IMR-90 (cell line): Measurements from ENCODE around the gene NPSR1. TPM values are rescaled to one million over a fixed set of nuclear protein-coding genes. Genes with fewer than 3 reads are reported as not detected.

Source experiments
- ATAC-seq: fragments of 200-7000 bp; cut with Tn5 transposase; 2 replicates; pipeline ENCODE4 v1.9.1; 2020; ENCODE audit warnings: low read depth, mild to moderate bottlenecking, moderate library complexity
- BruUV-seq: library from RNA; stranded (reverse); fragments of 400-500 nt; replicated peaks from 2 replicates; lab custom pipeline; 2021; lab: Mats Ljungman, UMichigan
- CTCF ChIA-PET: fragments of 300-600 bp; formaldehyde crosslinking; extraction: SDS; loops from one replicate; lab custom pipeline; 2021; ENCODE audit warnings: antibody characterized with exemption; lab: Yijun Ruan, JAX
- POLR2A ChIA-PET: fragments of 300-600 bp; sonication (Branson Sonifier 250); formaldehyde crosslinking; loops from one replicate; lab custom pipeline; 2022; ENCODE audit warnings: antibody characterized with exemption; ENCODE audit not compliant: unreplicated experiment; lab: Charles Lee
- DNase-seq: peaks from one replicate; pipeline ENCODE4 v3.0.0; 2013
- H2AFZ ChIP-seq: replicated peaks from 2 replicates; pipeline ENCODE3; 2013; ENCODE audit warnings: low read length, mild to moderate bottlenecking; ENCODE audit not compliant: poor library complexity
- H2AK5ac ChIP-seq: 2 replicates; pipeline ENCODE4 v1.6.1; 2013; ENCODE audit warnings: low read depth, low read length, inconsistent platforms
- H2AK9ac ChIP-seq: replicated peaks from 2 replicates; pipeline ENCODE3; 2013; ENCODE audit warnings: mild to moderate bottlenecking, low read depth, low read length, moderate library complexity; ENCODE audit not compliant: poor library complexity
- H2BK120ac ChIP-seq: 2 replicates; pipeline ENCODE4 v1.6.1; 2013; ENCODE audit warnings: low read depth, low read length, inconsistent platforms
- H2BK15ac ChIP-seq: 3 replicates; pipeline ENCODE4 v1.6.1; 2013; ENCODE audit warnings: low read depth, low read length, inconsistent platforms
- H2BK20ac ChIP-seq: 2 replicates; pipeline ENCODE4 v1.6.1; 2013; ENCODE audit warnings: low read depth, mild to moderate bottlenecking, inconsistent platforms, low read length, moderate library complexity
- H2BK5ac ChIP-seq: 2 replicates; pipeline ENCODE4 v1.6.1; 2013; ENCODE audit warnings: mild to moderate bottlenecking, low read depth, low read length, inconsistent platforms; ENCODE audit not compliant: poor library complexity, severe bottlenecking
- H3K14ac ChIP-seq: replicated peaks from 2 replicates; pipeline ENCODE4 v1.6.1; 2013; ENCODE audit warnings: low read depth, low read length, inconsistent platforms
- H3K18ac ChIP-seq: 2 replicates; pipeline ENCODE4 v1.6.1; 2013; ENCODE audit warnings: low read depth, low read length, control low read depth
- H3K23ac ChIP-seq: 2 replicates; pipeline ENCODE4 v1.6.1; 2013; ENCODE audit warnings: low read depth, low read length, inconsistent platforms
- H3K27ac ChIP-seq: 2 replicates; pipeline ENCODE4 v1.5.1; 2013; ENCODE audit warnings: mild to moderate bottlenecking, control low read depth, low read length; ENCODE audit not compliant: insufficient read depth
- H3K27me3 ChIP-seq: 2 replicates; pipeline ENCODE4 v1.6.1; 2013; ENCODE audit warnings: low read length; ENCODE audit not compliant: control insufficient read depth, insufficient read depth
- H3K36me3 ChIP-seq: 2 replicates; pipeline ENCODE4 v1.6.1; 2013; ENCODE audit warnings: low read length, mixed read lengths; ENCODE audit not compliant: control insufficient read depth, insufficient read depth
- H3K4ac ChIP-seq: 2 replicates; pipeline ENCODE4 v1.6.1; 2013; ENCODE audit warnings: low read depth, low read length, inconsistent platforms
- H3K4me1 ChIP-seq: 2 replicates; pipeline ENCODE4 v1.6.1; 2013; ENCODE audit warnings: low read length, mixed read lengths; ENCODE audit not compliant: control insufficient read depth, insufficient read depth
- H3K4me2 ChIP-seq: 2 replicates; pipeline ENCODE4 v1.6.1; 2013; ENCODE audit warnings: low read depth, mild to moderate bottlenecking, control low read depth, low read length, moderate library complexity
- H3K4me3 ChIP-seq: 2 replicates; pipeline ENCODE4 v1.5.1; 2013; ENCODE audit warnings: low read depth, mild to moderate bottlenecking, control low read depth, low read length, moderate library complexity; ENCODE audit not compliant: insufficient read depth
- H3K56ac ChIP-seq: 2 replicates; pipeline ENCODE4 v1.6.1; 2013; ENCODE audit warnings: low read length, inconsistent platforms; ENCODE audit not compliant: insufficient read depth; ENCODE audit errors: extremely low read depth
- H3K79me1 ChIP-seq, 2 experiments: 2 replicates each; pipeline ENCODE4 v1.6.1; 2013; ENCODE audit warnings: low read length in 2 of 2, inconsistent platforms in 1 of 2, low read depth in 1 of 2
- H3K9ac ChIP-seq: 2 replicates; pipeline ENCODE4 v1.6.1; 2013; ENCODE audit warnings: low read depth, low read length, control low read depth
- H3K9me1 ChIP-seq: 2 replicates; pipeline ENCODE4 v1.6.1; 2013; ENCODE audit warnings: low read length, inconsistent platforms; ENCODE audit not compliant: insufficient read depth
- H3K9me3 ChIP-seq: 2 replicates; pipeline ENCODE4 v1.6.1; 2013; ENCODE audit warnings: low read length; ENCODE audit not compliant: control insufficient read depth, insufficient read depth
- H4K20me1 ChIP-seq: 2 replicates; pipeline ENCODE4 v1.6.1; 2013; ENCODE audit warnings: low read length, inconsistent platforms; ENCODE audit not compliant: insufficient read depth
- H4K5ac ChIP-seq: 2 replicates; pipeline ENCODE4 v1.6.1; 2013; ENCODE audit warnings: mild to moderate bottlenecking, low read depth, low read length, control low read depth
- H4K8ac ChIP-seq, 2 experiments: 2 replicates each; pipeline ENCODE4 v1.6.1; 2013; ENCODE audit warnings: low read depth in 2 of 2, low read length in 2 of 2, control low read depth in 1 of 2, inconsistent platforms in 1 of 2
- H4K91ac ChIP-seq: 2 replicates; pipeline ENCODE4 v1.6.1; 2013; ENCODE audit warnings: low read depth, low read length, inconsistent platforms; ENCODE audit not compliant: insufficient read depth
- BHLHE40 ChIP-seq: fragments of 150-350 bp; IDR thresholded peaks from 2 replicates; pipeline ENCODE4 v1.6.1; 2016; ENCODE audit warnings: mild to moderate bottlenecking, low read depth, low read length
- CEBPB ChIP-seq: IDR thresholded peaks from 2 replicates; pipeline ENCODE4 v1.6.1; 2012; ENCODE audit warnings: low read depth, low read length, improper control_type of control experiment
- CHD1 ChIP-seq: IDR thresholded peaks from 2 replicates; pipeline ENCODE4 v1.6.1; 2012; ENCODE audit warnings: low read depth, low read length, improper control_type of control experiment
- CTCF ChIP-seq: conservative IDR thresholded peaks from 2 replicates; pipeline ENCODE4 v1.5.1; 2012; ENCODE audit warnings: mild to moderate bottlenecking, low read depth, low read length, improper control_type of control experiment
- ELK1 ChIP-seq: fragments of 150-350 bp; IDR thresholded peaks from 2 replicates; pipeline ENCODE4 v1.6.1; 2016; ENCODE audit warnings: low read depth, mild to moderate bottlenecking, low read length, moderate library complexity, borderline replicate concordance
- FOS ChIP-seq: fragments of 150-350 bp; IDR thresholded peaks from 2 replicates; pipeline ENCODE4 v1.6.1; 2016; ENCODE audit warnings: low read depth, low read length
- MAFK ChIP-seq: IDR thresholded peaks from 2 replicates; pipeline ENCODE4 v1.6.1; 2012; ENCODE audit warnings: low read depth, low read length, improper control_type of control experiment
- MAZ ChIP-seq: IDR thresholded peaks from 2 replicates; pipeline ENCODE4 v1.6.1; 2012; ENCODE audit warnings: low read depth, mild to moderate bottlenecking, low read length, improper control_type of control experiment, moderate library complexity, borderline replicate concordance
- MXI1 ChIP-seq: IDR thresholded peaks from 2 replicates; pipeline ENCODE4 v1.6.1; 2012; ENCODE audit warnings: low read depth, mild to moderate bottlenecking, low read length, moderate library complexity, borderline replicate concordance
- NFE2L2 ChIP-seq: fragments of 150-350 bp; IDR thresholded peaks from 2 replicates; pipeline ENCODE4 v1.6.1; 2016; ENCODE audit warnings: low read depth, mild to moderate bottlenecking, low read length
- POLR2A ChIP-seq: IDR thresholded peaks from 2 replicates; pipeline ENCODE4 v1.6.1; 2012; ENCODE audit warnings: mild to moderate bottlenecking, low read depth, low read length
- RAD21 ChIP-seq: IDR thresholded peaks from 2 replicates; pipeline ENCODE4 v1.6.1; 2012; ENCODE audit warnings: low read length, improper control_type of control experiment
- RCOR1 ChIP-seq: IDR thresholded peaks from 2 replicates; pipeline ENCODE4 v1.6.1; 2012; ENCODE audit warnings: mild to moderate bottlenecking, low read length, improper control_type of control experiment; ENCODE audit not compliant: insufficient replicate concordance
- RFX5 ChIP-seq: IDR thresholded peaks from 2 replicates; pipeline ENCODE4 v1.8.0; 2012; ENCODE audit warnings: low read depth, mild to moderate bottlenecking, low read length, moderate library complexity
- SMC3 ChIP-seq: fragments of 150-350 bp; IDR thresholded peaks from 2 replicates; pipeline ENCODE4 v1.6.1; 2016; ENCODE audit warnings: low read depth, mild to moderate bottlenecking, antibody characterized with exemption, low read length, moderate library complexity
- USF2 ChIP-seq: fragments of 150-350 bp; IDR thresholded peaks from 2 replicates; pipeline ENCODE4 v1.6.1; 2017; ENCODE audit warnings: mild to moderate bottlenecking, antibody characterized with exemption, low read length, low read depth
- WGBS, 2 experiments: methylation state at CpG; one replicate each; pipeline versions ENCODE4 v1.1.5 to v1.1.7; 2013; ENCODE audit warnings: missing lambda C conversion rate in 2 of 2; ENCODE audit not compliant: insufficient read length in 1 of 2; ENCODE audit errors: extremely low coverage in 2 of 2; 5-methylcytosine and 5-hydroxymethylcytosine counted together
- dilution Hi-C: fragments of 300-500 bp; cut with HindIII; formaldehyde crosslinking; loops from one replicate; pipeline ENCODE4 v1.14.3; 2018; ENCODE audit warnings: low sequenced_read_pairs; ENCODE audit not compliant: unreplicated experiment
- in situ Hi-C: fragments of 300-500 bp; cut with MboI; formaldehyde crosslinking; loops from 3 replicates; pipeline ENCODE4 v1.14.3; 2019; ENCODE audit warnings: low sequenced_read_pairs, inconsistent platforms, mixed read lengths
- intact Hi-C: fragments of 100-400 bp; cut with micrococcal nuclease; formaldehyde crosslinking; loops from 2 replicates; pipeline ENCODE4 v1.10.0; 2022
- polyA plus RNA-seq, 3 experiments: library from polyadenylated mRNA; depleted of rRNA; stranded (reverse); fragments of >200 nt; gene quantifications; 2 replicates each; pipeline ENCODE4 v1.2.3, GENCODE V29; 2012; ENCODE audit warnings: low replicate concordance in 1 of 3
- total RNA-seq: library from RNA; depleted of rRNA; stranded (reverse); fragments of >200 nt; gene quantifications from 2 replicates; pipeline ENCODE4 v1.2.3, GENCODE V29; 2012

Gene NPSR1
- total and polyA plus RNA-seq, 2 of the 4 experiments (the other 2 are of a cell fraction) = not detected

- WGBS, 2 experiments = 41% methylated on average over 2 of the region's 5 CpGs; no CpG with 5 or more reads in 1 of the 2 experiments
Observed at GRCh38 chr7:34840176-34840785, 182.3 kb downstream of the NPSR1 start.

More at GRCh38 chr7:34840176-34840785, 182.3 kb downstream of the NPSR1 start:
- no peak overlapping the region for H2BK15ac ChIP-seq
- no peak overlapping the region for H3K14ac ChIP-seq
- no peak overlapping the region for H3K23ac ChIP-seq
- ChIA-PET CTCF (no interaction called here), POLR2A (no interaction called here)
- H3K4ac ChIP-seq = no peak overlapping the region
- H3K4me2 ChIP-seq = no peak overlapping the region
- no peak overlapping the region for H3K9ac ChIP-seq
- no peak overlapping the region for H2BK20ac ChIP-seq
- H3K36me3 ChIP-seq = no peaks in the 10 kb centered on the region
- H2BK120ac ChIP-seq = no peak overlapping the region
- BruUV-seq = no TSS peak
- H2AK5ac ChIP-seq = no peak overlapping the region
- H3K4me1 ChIP-seq = no peaks in the 10 kb centered on the region
- H3K9me3 ChIP-seq = no peaks in the 10 kb centered on the region
- no peak overlapping the region for H2BK5ac ChIP-seq
- H4K5ac ChIP-seq = no peak overlapping the region
- no peak overlapping the region for H3K18ac ChIP-seq
- H3K9me1 ChIP-seq = no peaks in the 10 kb centered on the region
- no peak overlapping the region for H4K91ac ChIP-seq
- in situ Hi-C loops = no loop called here
- H3K27ac ChIP-seq = no peak overlapping the region
- H2AK9ac ChIP-seq = peak overlapping the region; percentile 8
- no peaks in the 10 kb centered on the region for H3K27me3 ChIP-seq
- TF ChIP-seq ELK1 (no peak), FOS (no peak), CEBPB (no peak), USF2 (no peak), CHD1 (no peak), POLR2A (no peak), CTCF (no peak), SMC3 (no peak), MXI1 (no peak), MAFK (no peak), RCOR1 (no peak), BHLHE40 (no peak), MAZ (no peak), RFX5 (no peak), NFE2L2 (no peak), RAD21 (no peak)
- no peak overlapping the region for H3K56ac ChIP-seq
- H3K4me3 ChIP-seq = no peak overlapping the region
- ATAC-seq (no peak), DNase-seq (no peak)
- H3K79me1 ChIP-seq = no peaks in the 10 kb centered on the region
- intact Hi-C loops = no loop called here
- no peak overlapping the region for H4K8ac ChIP-seq
- H4K20me1 ChIP-seq = no peaks in the 10 kb centered on the region
- dilution Hi-C loops = no loop called here
- no peak overlapping the region for H2AFZ ChIP-seq
